Neural cell (in vitro differentiated cells): Measurements from ENCODE around the gene CCSAP.

Experiments
- EP300 ChIP-seq: fragments of 450-650 bp; conservative IDR thresholded peaks from 2 replicates; pipeline ENCODE4 v1.6.1; 2014; ENCODE audit warnings: antibody characterized with exemption, mild to moderate bottlenecking, moderate library complexity; ENCODE audit not compliant: poor library complexity, severe bottlenecking
- EZH2 ChIP-seq: fragments of 200-600, 300-800 bp; shearing (Covaris generic), sonication (generic); IDR thresholded peaks from 2 replicates; pipeline ENCODE4 v1.6.1; 2014; ENCODE audit warnings: antibody characterized with exemption, low read length, borderline replicate concordance, mild to moderate bottlenecking; ENCODE audit not compliant: insufficient read depth, poor library complexity, severe bottlenecking
- MXI1 ChIP-seq: fragments of 450-650 bp; conservative IDR thresholded peaks from 2 replicates; pipeline ENCODE4 v1.6.1; 2014; ENCODE audit warnings: antibody characterized with exemption, mild to moderate bottlenecking; ENCODE audit not compliant: poor library complexity, severe bottlenecking
- RAD21 ChIP-seq: fragments of 450-650 bp; conservative IDR thresholded peaks from 2 replicates; pipeline ENCODE4 v1.6.1; 2014; ENCODE audit warnings: antibody characterized with exemption, mild to moderate bottlenecking, moderate library complexity
- SMC3 ChIP-seq: fragments of 450-650 bp; conservative IDR thresholded peaks from 2 replicates; pipeline ENCODE4 v1.6.1; 2014; ENCODE audit warnings: antibody characterized with exemption, mild to moderate bottlenecking, moderate library complexity; ENCODE audit not compliant: poor library complexity
- TAF1 ChIP-seq: IDR thresholded peaks from 2 replicates; pipeline ENCODE4 v1.6.1; 2012; ENCODE audit warnings: low read depth
- TF ChIP-seq, protein P1 (sequence below): fragments of 450-650 bp; IDR thresholded peaks from 2 replicates; pipeline ENCODE4 v1.5.1; 2014; ENCODE audit warnings: antibody characterized with exemption, mild to moderate bottlenecking, moderate library complexity; ENCODE audit not compliant: poor library complexity, severe bottlenecking
- TF ChIP-seq, protein P2 (sequence below): IDR thresholded peaks from 2 replicates; pipeline ENCODE4 v1.6.1; 2012; ENCODE audit warnings: borderline replicate concordance

DNA sequence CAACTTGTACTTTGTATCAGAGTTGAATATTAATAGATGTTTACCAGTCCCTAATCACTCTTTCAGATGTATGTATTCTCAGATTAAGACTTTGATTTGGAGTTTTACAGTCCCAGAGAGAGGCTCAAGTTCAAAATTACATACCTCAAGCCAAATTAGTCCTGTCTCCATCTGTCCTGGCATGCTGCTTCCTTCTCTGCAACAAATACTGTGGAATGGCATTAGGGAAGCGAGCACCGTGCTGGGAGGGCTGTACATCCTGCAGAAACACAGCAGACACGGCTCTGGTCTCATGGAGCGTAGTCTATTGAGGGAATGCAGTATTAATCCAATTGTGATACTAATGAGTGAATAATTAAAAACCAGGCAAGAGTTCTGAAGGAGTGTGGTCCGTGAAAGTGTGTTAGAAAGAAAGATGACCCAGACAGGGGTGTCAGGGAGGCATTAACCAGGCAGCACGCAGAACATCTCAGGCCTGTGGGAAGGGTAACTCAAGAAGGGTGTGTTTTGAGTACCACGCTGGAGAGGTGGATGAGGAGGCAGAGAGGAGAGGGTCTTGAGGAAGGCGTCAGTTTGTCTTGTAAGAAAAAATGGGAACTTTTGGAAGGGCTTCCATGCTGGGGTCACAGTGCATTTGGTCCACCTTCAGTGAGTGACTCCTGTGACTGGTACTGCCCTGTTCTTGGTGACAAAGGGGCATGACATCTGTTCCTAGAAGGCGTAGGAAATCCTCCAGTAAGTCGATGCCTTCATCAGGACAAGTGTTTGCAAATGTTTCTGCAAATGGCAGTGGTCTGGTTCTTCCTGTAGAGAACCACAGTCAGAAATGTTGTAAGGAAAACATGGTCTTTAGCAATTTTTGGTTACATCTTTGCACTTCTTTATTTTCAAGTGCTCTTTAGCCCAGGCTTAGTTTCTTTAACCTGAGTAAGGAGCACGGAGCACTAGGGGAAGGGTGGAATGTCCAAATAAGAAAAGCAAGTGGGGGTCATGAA is 70.4 kb downstream of the CCSAP start:
- TF ChIP-seq, protein P1, sequence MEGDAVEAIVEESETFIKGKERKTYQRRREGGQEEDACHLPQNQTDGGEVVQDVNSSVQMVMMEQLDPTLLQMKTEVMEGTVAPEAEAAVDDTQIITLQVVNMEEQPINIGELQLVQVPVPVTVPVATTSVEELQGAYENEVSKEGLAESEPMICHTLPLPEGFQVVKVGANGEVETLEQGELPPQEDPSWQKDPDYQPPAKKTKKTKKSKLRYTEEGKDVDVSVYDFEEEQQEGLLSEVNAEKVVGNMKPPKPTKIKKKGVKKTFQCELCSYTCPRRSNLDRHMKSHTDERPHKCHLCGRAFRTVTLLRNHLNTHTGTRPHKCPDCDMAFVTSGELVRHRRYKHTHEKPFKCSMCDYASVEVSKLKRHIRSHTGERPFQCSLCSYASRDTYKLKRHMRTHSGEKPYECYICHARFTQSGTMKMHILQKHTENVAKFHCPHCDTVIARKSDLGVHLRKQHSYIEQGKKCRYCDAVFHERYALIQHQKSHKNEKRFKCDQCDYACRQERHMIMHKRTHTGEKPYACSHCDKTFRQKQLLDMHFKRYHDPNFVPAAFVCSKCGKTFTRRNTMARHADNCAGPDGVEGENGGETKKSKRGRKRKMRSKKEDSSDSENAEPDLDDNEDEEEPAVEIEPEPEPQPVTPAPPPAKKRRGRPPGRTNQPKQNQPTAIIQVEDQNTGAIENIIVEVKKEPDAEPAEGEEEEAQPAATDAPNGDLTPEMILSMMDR: no peak
- TF ChIP-seq EZH2: no peak
- TF ChIP-seq TAF1: no peak
- no peak for TF ChIP-seq SMC3
- no peak for TF ChIP-seq EP300
- no peak for TF ChIP-seq RAD21
- no peak for TF ChIP-seq MXI1
- TF ChIP-seq, protein P2, sequence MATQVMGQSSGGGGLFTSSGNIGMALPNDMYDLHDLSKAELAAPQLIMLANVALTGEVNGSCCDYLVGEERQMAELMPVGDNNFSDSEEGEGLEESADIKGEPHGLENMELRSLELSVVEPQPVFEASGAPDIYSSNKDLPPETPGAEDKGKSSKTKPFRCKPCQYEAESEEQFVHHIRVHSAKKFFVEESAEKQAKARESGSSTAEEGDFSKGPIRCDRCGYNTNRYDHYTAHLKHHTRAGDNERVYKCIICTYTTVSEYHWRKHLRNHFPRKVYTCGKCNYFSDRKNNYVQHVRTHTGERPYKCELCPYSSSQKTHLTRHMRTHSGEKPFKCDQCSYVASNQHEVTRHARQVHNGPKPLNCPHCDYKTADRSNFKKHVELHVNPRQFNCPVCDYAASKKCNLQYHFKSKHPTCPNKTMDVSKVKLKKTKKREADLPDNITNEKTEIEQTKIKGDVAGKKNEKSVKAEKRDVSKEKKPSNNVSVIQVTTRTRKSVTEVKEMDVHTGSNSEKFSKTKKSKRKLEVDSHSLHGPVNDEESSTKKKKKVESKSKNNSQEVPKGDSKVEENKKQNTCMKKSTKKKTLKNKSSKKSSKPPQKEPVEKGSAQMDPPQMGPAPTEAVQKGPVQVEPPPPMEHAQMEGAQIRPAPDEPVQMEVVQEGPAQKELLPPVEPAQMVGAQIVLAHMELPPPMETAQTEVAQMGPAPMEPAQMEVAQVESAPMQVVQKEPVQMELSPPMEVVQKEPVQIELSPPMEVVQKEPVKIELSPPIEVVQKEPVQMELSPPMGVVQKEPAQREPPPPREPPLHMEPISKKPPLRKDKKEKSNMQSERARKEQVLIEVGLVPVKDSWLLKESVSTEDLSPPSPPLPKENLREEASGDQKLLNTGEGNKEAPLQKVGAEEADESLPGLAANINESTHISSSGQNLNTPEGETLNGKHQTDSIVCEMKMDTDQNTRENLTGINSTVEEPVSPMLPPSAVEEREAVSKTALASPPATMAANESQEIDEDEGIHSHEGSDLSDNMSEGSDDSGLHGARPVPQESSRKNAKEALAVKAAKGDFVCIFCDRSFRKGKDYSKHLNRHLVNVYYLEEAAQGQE: no peak
